ENCODE measurements around the gene CAMKK2. TPM values are rescaled to one million over a fixed set of nuclear protein-coding genes. Genes with fewer than 3 reads are reported as not detected.

Gene CAMKK2
- total RNA-seq, 1 donor from 2014 or later = 50.7 TPM

- DNase-seq (ENCODE audit: extremely low read depth, low read depth, low spot score) = no peak
These were observed 46.1 kb downstream of the CAMKK2 start for GRCh38 chr12:121250359-121250758.

- DNase-seq (ENCODE audit: extremely low read depth, low read depth, low spot score) = no peak
These were observed 47.9 kb downstream of the CAMKK2 start for GRCh38 chr12:121248622-121249021.

- no peak for DNase-seq (ENCODE audit: extremely low read depth, low read depth, low spot score)
These were observed 49.5 kb downstream of the CAMKK2 start for GRCh38 chr12:121246893-121247557.

- no peak for DNase-seq (ENCODE audit: extremely low read depth, low read depth, low spot score)
These were observed 50.6 kb downstream of the CAMKK2 start for GRCh38 chr12:121245951-121246350.

- DNase-seq (ENCODE audit: extremely low read depth, low read depth, low spot score) = no peak
These were observed 51.5 kb downstream of the CAMKK2 start for GRCh38 chr12:121245031-121245430.

GRCh38 chr12:121241156-121241970, 55.1 kb downstream of the CAMKK2 start:
- no peak for DNase-seq (ENCODE audit: extremely low read depth, low read depth, low spot score)

GRCh38 chr12:121240484-121241101, 55.9 kb downstream of the CAMKK2 start:
- DNase-seq (ENCODE audit: extremely low read depth, low read depth, low spot score) = no peak

GRCh38 chr12:121240062-121240420, 56.5 kb downstream of the CAMKK2 start:
- no peak for DNase-seq (ENCODE audit: extremely low read depth, low read depth, low spot score)

GRCh38 chr12:121239351-121240061, 57.0 kb downstream of the CAMKK2 start:
- no peak for DNase-seq (ENCODE audit: extremely low read depth, low read depth, low spot score)

- DNase-seq (ENCODE audit: extremely low read depth, low read depth, low spot score) = no peak
These were observed 57.7 kb downstream of the CAMKK2 start for GRCh38 chr12:121238604-121239350.

GRCh38 chr12:121238086-121238485, 58.4 kb downstream of the CAMKK2 start:
- DNase-seq (ENCODE audit: extremely low read depth, low read depth, low spot score) = no peak

- no peak for DNase-seq (ENCODE audit: extremely low read depth, low read depth, low spot score)
These were observed 59.1 kb downstream of the CAMKK2 start for GRCh38 chr12:121237415-121237814.

- no peak for DNase-seq (ENCODE audit: extremely low read depth, low read depth, low spot score)
These were observed 59.7 kb downstream of the CAMKK2 start for GRCh38 chr12:121236776-121237175.

GRCh38 chr12:121233628-121234020, 62.9 kb downstream of the CAMKK2 start:
- no peak for DNase-seq (ENCODE audit: extremely low read depth, low read depth, low spot score)

- DNase-seq (ENCODE audit: extremely low read depth, low read depth, low spot score) = no peak
These were observed 63.4 kb downstream of the CAMKK2 start for GRCh38 chr12:121232977-121233627.

- no peak for DNase-seq (ENCODE audit: extremely low read depth, low read depth, low spot score)
These were observed 64.3 kb downstream of the CAMKK2 start for GRCh38 chr12:121232163-121232562.

GRCh38 chr12:121230538-121230907, 66.0 kb downstream of the CAMKK2 start:
- DNase-seq (ENCODE audit: extremely low read depth, low read depth, low spot score) = no peak

- peak; percentile 41 for DNase-seq (ENCODE audit: extremely low read depth, low read depth, low spot score)
These were observed 66.5 kb downstream of the CAMKK2 start for GRCh38 chr12:121229826-121230537.

- DNase-seq (ENCODE audit: extremely low read depth, low read depth, low spot score) = no peak
These were observed 67.4 kb downstream of the CAMKK2 start for GRCh38 chr12:121228919-121229665.

Measured in glomerular endothelial cell (primary cell).